Body of pancreas (tissue), 4 donors: ENCODE results near the gene FAM13A. TPM values are rescaled to one million over a fixed set of nuclear protein-coding genes. Genes with fewer than 3 reads are reported as not detected.

Experiments used
- ATAC-seq: fragments of 150-250 bp; one replicate; pipeline ENCODE4 v1.9.1; 2016
- DNase-seq, 4 donors: peaks; one replicate each; pipeline ENCODE4 v3.0.0-alpha.2; 2019
- H3K27ac ChIP-seq, 4 donors: fragments of 200-600 bp; sonication (generic); 1 replicate in 3 of 4; 2 replicates in 1 of 4; pipeline versions ENCODE4 v1.5.1 to v1.6.1; 2016 to 2019; ENCODE audit warnings: mild to moderate bottlenecking in 1 of 4, mixed read lengths in 1 of 4, moderate library complexity in 1 of 4
- H3K27me3 ChIP-seq, 2 donors: fragments of 200-600 bp; sonication (generic); one replicate each; pipeline ENCODE4 v1.6.0; 2016; ENCODE audit warnings: mild to moderate bottlenecking in 1 of 2
- H3K36me3 ChIP-seq, 2 donors: fragments of 200-600 bp; sonication (generic); replicated peaks in 1 of 2; 2 replicates each; pipeline ENCODE4 v1.5.1; 2016; ENCODE audit warnings: low read depth in 2 of 2; ENCODE audit not compliant: insufficient read depth in 1 of 2
- H3K4me1 ChIP-seq: fragments of 200-600 bp; sonication (generic); one replicate; pipeline ENCODE4 v1.6.0; 2016
- H3K4me3 ChIP-seq, 2 donors: fragments of 200-600 bp; sonication (generic); 1 replicate in 1 of 2; 2 replicates in 1 of 2; pipeline ENCODE4 v1.5.1; 2016 to 2019
- H3K9me3 ChIP-seq, 3 donors: fragments of 200-600 bp; sonication (generic); 1 replicate in 2 of 3; 2 replicates in 1 of 3; pipeline ENCODE4 v1.5.1; 2016
- POLR2A ChIP-seq, 3 donors: fragments of 450-650 bp; IDR thresholded peaks; one replicate each; pipeline ENCODE4 v1.6.1; 2016; ENCODE audit warnings: antibody characterized with exemption in 3 of 3, mild to moderate bottlenecking in 2 of 3
- WGBS, 2 donors: methylation state at CpG; one replicate each; pipeline ENCODE4 v1.1.5; 2017; 5-methylcytosine and 5-hydroxymethylcytosine counted together
- intact Hi-C: fragments of 100-400 bp; cut with DNase I; formaldehyde crosslinking; loops from one replicate; pipeline ENCODE4 v1.15.1; 2023
- total RNA-seq, 2 donors: library from RNA; depleted of rRNA; stranded (reverse); fragments of >200 nt; gene quantifications; one replicate each; pipeline ENCODE4 v1.1.0, GENCODE V29; 2016
- TF ChIP-seq, protein P1 (sequence below), 7 experiments: fragments of 450-650 bp in 4 of 7; fragments of 200-600 bp in 3 of 7; sonication (generic) in 3 of 7; IDR thresholded peaks; one replicate each; pipeline ENCODE4 v1.5.1; 2016 to 2019; ENCODE audit warnings: antibody characterized with exemption in 7 of 7

Gene FAM13A
- total RNA-seq, 2 donors from 2014 or later: 59.1 to 64.3 TPM

DNA sequence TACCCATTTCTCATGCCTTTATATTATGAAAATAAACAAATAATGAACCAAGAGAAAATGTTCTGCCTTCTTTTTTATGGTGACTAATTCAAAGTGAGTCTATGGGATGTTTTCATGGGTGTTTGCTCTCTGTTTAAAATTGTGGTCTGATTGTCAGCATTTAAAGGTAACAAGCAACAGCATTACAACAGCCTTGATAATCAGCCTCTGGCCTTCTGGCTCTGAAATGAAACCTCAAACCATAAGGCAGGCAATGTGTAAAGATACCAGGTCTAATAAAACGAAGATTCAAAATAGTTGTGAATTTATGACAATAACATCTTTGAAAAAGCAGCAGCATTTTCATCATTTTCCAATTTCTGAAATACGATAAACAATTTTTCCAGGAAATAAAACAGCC lies 63.7 kb downstream of the FAM13A start:
- Histone ChIP-seq H3K36me3 (no peaks in the 10 kb centered on the region), H3K4me3 (no peak overlapping the region), H3K27ac (no peak overlapping the region), H3K4me1 (peaks cover 14% of the 10 kb centered on the region), H3K9me3 (no peaks in the 10 kb centered on the region), H3K27me3 (no peaks in the 10 kb centered on the region)
- WGBS, 2 donors: 86 to 92% methylated on average over 2 of the region's 2 CpGs
- DNase-seq (no peak), ATAC-seq (no peak)
- TF ChIP-seq, protein P1, sequence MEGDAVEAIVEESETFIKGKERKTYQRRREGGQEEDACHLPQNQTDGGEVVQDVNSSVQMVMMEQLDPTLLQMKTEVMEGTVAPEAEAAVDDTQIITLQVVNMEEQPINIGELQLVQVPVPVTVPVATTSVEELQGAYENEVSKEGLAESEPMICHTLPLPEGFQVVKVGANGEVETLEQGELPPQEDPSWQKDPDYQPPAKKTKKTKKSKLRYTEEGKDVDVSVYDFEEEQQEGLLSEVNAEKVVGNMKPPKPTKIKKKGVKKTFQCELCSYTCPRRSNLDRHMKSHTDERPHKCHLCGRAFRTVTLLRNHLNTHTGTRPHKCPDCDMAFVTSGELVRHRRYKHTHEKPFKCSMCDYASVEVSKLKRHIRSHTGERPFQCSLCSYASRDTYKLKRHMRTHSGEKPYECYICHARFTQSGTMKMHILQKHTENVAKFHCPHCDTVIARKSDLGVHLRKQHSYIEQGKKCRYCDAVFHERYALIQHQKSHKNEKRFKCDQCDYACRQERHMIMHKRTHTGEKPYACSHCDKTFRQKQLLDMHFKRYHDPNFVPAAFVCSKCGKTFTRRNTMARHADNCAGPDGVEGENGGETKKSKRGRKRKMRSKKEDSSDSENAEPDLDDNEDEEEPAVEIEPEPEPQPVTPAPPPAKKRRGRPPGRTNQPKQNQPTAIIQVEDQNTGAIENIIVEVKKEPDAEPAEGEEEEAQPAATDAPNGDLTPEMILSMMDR (IDR thresholded peaks at IDR 0.05): no peak
- TF ChIP-seq POLR2A (IDR thresholded peaks at IDR 0.05): no peak
- intact Hi-C loops: no loop called here

GRCh38 chr4:88991746-88992145 lies 65.2 kb downstream of the FAM13A start:
- no peak for TF ChIP-seq POLR2A (IDR thresholded peaks at IDR 0.05)
- TF ChIP-seq, protein P1 (IDR thresholded peaks at IDR 0.05): no peak
- no peak for ATAC-seq

GRCh38 chr4:88989990-88990389 lies 67.0 kb downstream of the FAM13A start:
- Histone ChIP-seq H3K9me3 (no peaks in the 10 kb centered on the region), H3K27ac (no peak overlapping the region), H3K4me3 (no peak overlapping the region), H3K4me1 (peaks cover 5% of the 10 kb centered on the region), H3K36me3 (no peaks in the 10 kb centered on the region), H3K27me3 (no peaks in the 10 kb centered on the region)
- DNase-seq (no peak), ATAC-seq (no peak)
- intact Hi-C loops: no loop called here
- 67 to 84% methylated on average over 1 of the region's 1 CpG for WGBS, 2 donors
- TF ChIP-seq, protein P1 (IDR thresholded peaks at IDR 0.05): no peak
- TF ChIP-seq POLR2A (IDR thresholded peaks at IDR 0.05): no peak

More at GRCh38 chr4:88991746-88992145, 65.2 kb downstream of the FAM13A start:
- Histone ChIP-seq H3K36me3 (no peaks in the 10 kb centered on the region), H3K4me1 (peaks cover 5% of the 10 kb centered on the region), H3K9me3 (no peaks in the 10 kb centered on the region), H3K27me3 (no peaks in the 10 kb centered on the region), H3K4me3 (no peak overlapping the region), H3K27ac (no peak overlapping the region)
- intact Hi-C loops: no loop called here
- DNase-seq: no peak

- Histone ChIP-seq H3K36me3 (no peaks in the 10 kb centered on the region), H3K27ac (no peak overlapping the region), H3K27me3 (no peaks in the 10 kb centered on the region), H3K4me1 (peaks cover 12% of the 10 kb centered on the region), H3K4me3 (no peak overlapping the region), H3K9me3 (no peaks in the 10 kb centered on the region)
- ATAC-seq (peak; percentile 38), DNase-seq (peak in 1 of 4 donors; percentile 32)
- no peak for TF ChIP-seq POLR2A (IDR thresholded peaks at IDR 0.05)
- TF ChIP-seq, protein P1 (IDR thresholded peaks at IDR 0.05): no peak
- WGBS, 2 donors: 88 to 91% methylated on average over 5 of the region's 5 CpGs
- intact Hi-C loops: no loop called here
Observed at GRCh38 chr4:88985088-88985773, 71.8 kb downstream of the FAM13A start.

GRCh38 chr4:88982757-88983156 lies 74.2 kb downstream of the FAM13A start:
- intact Hi-C loops: no loop called here
- H3K9me3 ChIP-seq: no peaks in the 10 kb centered on the region
- peaks cover 7% of the 10 kb centered on the region for H3K4me1 ChIP-seq
- DNase-seq: no peak
- H3K36me3 ChIP-seq: no peaks in the 10 kb centered on the region
- H3K27ac ChIP-seq: no peak overlapping the region
- ATAC-seq: no peak
- H3K27me3 ChIP-seq: no peaks in the 10 kb centered on the region
- no peak for TF ChIP-seq POLR2A (IDR thresholded peaks at IDR 0.05)
- TF ChIP-seq, protein P1 (IDR thresholded peaks at IDR 0.05): no peak
- no peak overlapping the region for H3K4me3 ChIP-seq
